K562 (cell line): ENCODE data around the gene GPR137C. TPM values are rescaled to one million over a fixed set of nuclear protein-coding genes. Genes with fewer than 3 reads are reported as not detected.

Experiments
- ATAC-seq: fragments of 200-7000 bp; cut with Tn5 transposase; 3 replicates; pipeline ENCODE4 v1.9.1; 2020; ENCODE audit warnings: moderate library complexity
- BruUV-seq: library from RNA; stranded (reverse); fragments of 400-500 nt; replicated peaks from 2 replicates; lab custom pipeline; 2021; lab: Mats Ljungman, UMichigan
- CTCF ChIA-PET: fragments of 300-600 bp; formaldehyde crosslinking; extraction: SDS; loops from one replicate; lab custom pipeline; 2021; ENCODE audit warnings: low intra/inter-chr PET ratio; lab: Yijun Ruan, JAX
- POLR2A ChIA-PET: fragments of 300-600, 350-650 bp; sonication (Branson Sonifier 250); formaldehyde crosslinking; extraction: SDS; loops from one replicate; lab custom pipeline; 2021; ENCODE audit warnings: antibody characterized with exemption, inconsistent platforms; lab: Yijun Ruan, JAX
- DNase-seq, 4 experiments: peaks; one replicate each; pipeline versions ENCODE4 v3.0.0 to v3.0.0-alpha.2; 2011 to 2018; ENCODE audit warnings: low spot score in 3 of 4, mixed read lengths in 3 of 4; ENCODE audit errors: extremely low read depth in 1 of 4
- FAIRE-seq: peaks from 2 replicates; lab custom pipeline; 2011; peaks lifted over from hg19 to GRCh38; lab: Jason Lieb, UNC
- H2AFZ ChIP-seq: 2 replicates; pipeline ENCODE4 v1.6.0; 2011; ENCODE audit warnings: low read depth, low read length, control low read depth, inconsistent platforms
- H3K27ac ChIP-seq: fragments of 200-600 bp; 3 replicates; pipeline ENCODE4 v1.8.0; 2011; ENCODE audit warnings: low read depth, mild to moderate bottlenecking, control low read depth, inconsistent platforms, low read length, moderate library complexity, mixed read lengths; ENCODE audit errors: extremely low read depth
- H3K27me3 ChIP-seq, 2 experiments: fragments of 300-600 bp in 1 of 2; 2 replicates in 1 of 2; 3 replicates in 1 of 2; pipeline versions ENCODE4 v1.6.0 to v1.8.0; 2011; ENCODE audit warnings: inconsistent platforms in 2 of 2, low read length in 2 of 2, mild to moderate bottlenecking in 1 of 2, mixed read lengths in 1 of 2, moderate library complexity in 1 of 2; ENCODE audit not compliant: control insufficient read depth in 2 of 2, insufficient read depth in 2 of 2
- H3K36me3 ChIP-seq: fragments of 300-600 bp; 3 replicates; pipeline ENCODE4 v1.8.0; 2011; ENCODE audit warnings: mild to moderate bottlenecking, low read length, inconsistent platforms; ENCODE audit not compliant: control insufficient read depth, insufficient read depth
- H3K4me1 ChIP-seq, 2 experiments: fragments of 200-600 bp in 1 of 2; replicated peaks in 1 of 2; 2 replicates in 1 of 2; 3 replicates in 1 of 2; pipeline versions ENCODE4 v1.5.1 to v1.8.0; 2011; ENCODE audit warnings: inconsistent platforms in 2 of 2, low read length in 2 of 2, mild to moderate bottlenecking in 1 of 2, mixed read lengths in 1 of 2, moderate library complexity in 1 of 2; ENCODE audit not compliant: control insufficient read depth in 2 of 2, insufficient read depth in 2 of 2
- H3K4me2 ChIP-seq: 2 replicates; pipeline ENCODE4 v1.6.1; 2011; ENCODE audit warnings: low read length, control low read depth, inconsistent platforms, mixed read lengths; ENCODE audit not compliant: insufficient read depth
- H3K4me3 ChIP-seq: fragments of 200-600 bp; sonication (generic), shearing (Covaris generic); 2 replicates; pipeline ENCODE4 v1.5.1; 2016; ENCODE audit warnings: control low read depth, inconsistent platforms
- H3K79me2 ChIP-seq: fragments of 200-600 bp; 3 replicates; pipeline ENCODE4 v1.8.0; 2011; ENCODE audit warnings: low read length, inconsistent platforms; ENCODE audit not compliant: control insufficient read depth, insufficient read depth
- H3K9ac ChIP-seq, 2 experiments: 2 replicates each; pipeline versions ENCODE4 v1.6.0 to v1.6.1; 2011; ENCODE audit warnings: low read depth in 2 of 2, low read length in 2 of 2, control low read depth in 1 of 2, inconsistent platforms in 1 of 2, mild to moderate bottlenecking in 1 of 2, mixed read lengths in 1 of 2; ENCODE audit not compliant: insufficient read depth in 1 of 2
- H3K9me1 ChIP-seq: one replicate; pipeline ENCODE4 v1.6.0; 2011; ENCODE audit warnings: inconsistent platforms, mild to moderate bottlenecking, low read length, moderate library complexity; ENCODE audit not compliant: control insufficient read depth, insufficient read depth
- H3K9me3 ChIP-seq: replicated peaks from 2 replicates; pipeline ENCODE4 v1.5.1; 2011; ENCODE audit warnings: low read depth, low read length, inconsistent platforms; ENCODE audit not compliant: control insufficient read depth, insufficient read depth
- H4K20me1 ChIP-seq: replicated peaks from 2 replicates; pipeline ENCODE4 v1.6.1; 2011; ENCODE audit warnings: low read length, inconsistent platforms, mixed read lengths; ENCODE audit not compliant: control insufficient read depth, insufficient read depth
- C11orf30 ChIP-seq: fragments of 450-650 bp; IDR thresholded peaks from 2 replicates; pipeline ENCODE4 v1.6.1; 2016; ENCODE audit warnings: low read depth, mild to moderate bottlenecking
- MAFF ChIP-seq: IDR thresholded peaks from 2 replicates; pipeline ENCODE4 v1.6.1; 2012; ENCODE audit warnings: low read length, improper control_type of control experiment
- MAFG ChIP-seq: fragments of 450-650 bp; conservative IDR thresholded peaks from 2 replicates; pipeline ENCODE4 v1.6.1; 2016; ENCODE audit warnings: missing genetic modification characterization, missing compliant biosample characterization
- MAFK ChIP-seq: IDR thresholded peaks from 2 replicates; pipeline ENCODE4 v1.6.1; 2011; ENCODE audit warnings: low read length, improper control_type of control experiment
- NELFE ChIP-seq: IDR thresholded peaks from 2 replicates; pipeline ENCODE4 v1.6.1; 2011; ENCODE audit warnings: mild to moderate bottlenecking; ENCODE audit not compliant: insufficient read depth, insufficient read length
- NFYB ChIP-seq: IDR thresholded peaks from 2 replicates; pipeline ENCODE4 v1.6.1; 2011; ENCODE audit warnings: mild to moderate bottlenecking, moderate library complexity; ENCODE audit not compliant: insufficient read length; ENCODE audit errors: extremely low read depth
- ZBTB8A ChIP-seq: fragments of 450-650 bp; IDR thresholded peaks from 2 replicates; pipeline ENCODE4 v1.6.1; 2018; ENCODE audit warnings: mild to moderate bottlenecking, moderate library complexity; ENCODE audit not compliant: partially characterized antibody
- ZNF316 ChIP-seq: fragments of 450-650 bp; IDR thresholded peaks from 2 replicates; pipeline ENCODE4 v1.6.1; 2016
- WGBS: fragments of 100-300 bp; shearing (Covaris generic); methylation state at CpG from one replicate; pipeline ENCODE4 v1.1.6; 2016; ENCODE audit warnings: low coverage, mixed read lengths; ENCODE audit not compliant: insufficient coverage; ENCODE audit errors: missing lambda C conversion rate; 5-methylcytosine and 5-hydroxymethylcytosine counted together
- in situ Hi-C: fragments of 300-500 bp; cut with MboI; formaldehyde crosslinking; loops from 4 replicates; pipeline ENCODE4 v1.15.0; 2018; ENCODE audit warnings: inconsistent platforms, mixed read lengths
- intact Hi-C: fragments of 100-400 bp; cut with micrococcal nuclease; formaldehyde crosslinking; loops from 2 replicates; pipeline ENCODE4 v1.14.2; 2022
- polyA plus RNA-seq, 8 experiments: library from polyadenylated mRNA; depleted of rRNA in 4 of 8; stranded (reverse) in 5 of 8; unstranded in 3 of 8; fragments of >200 nt; fragmentation: Nextera tagmentation in 2 of 8; fragmentation: Illumina TruSeq in 1 of 8; extraction: Ambion mirVana in 2 of 8; extraction: Trizol in 1 of 8; gene quantifications; 2 replicates each; pipeline versions ENCODE4 v1.2.1 to v1.2.3, GENCODE V29; 2011 to 2014; ENCODE audit warnings: inconsistent platforms in 1 of 8, missing spikeins in 1 of 8
- total RNA-seq, 7 experiments: library from RNA; depleted of rRNA in 6 of 7; stranded (reverse); fragments of >200 nt in 6 of 7; fragmentation: Illumina TruSeq in 2 of 7; extraction: Trizol in 2 of 7; gene quantifications; 2 replicates each; pipeline versions ENCODE4 v1.2.1 to v1.2.3, GENCODE V29; 2011 to 2021; ENCODE audit warnings: low replicate concordance in 1 of 7

GPR137C gene
- total and polyA plus RNA-seq, 9 of the 15 experiments (the other 6 are each of a cell fraction or from before 2014, with no cell fraction given) = 0.03 to 0.31 (median 0.06) TPM; not detected in 4

GRCh38 chr14:52598568-52598967, 45.9 kb downstream of the GPR137C start:
- no peaks in the 10 kb centered on the region for H3K36me3 ChIP-seq
- no peak for DNase-seq
- H3K4me1 ChIP-seq = no peaks in the 10 kb centered on the region
- no TSS peak for BruUV-seq
- no peak overlapping the region for H3K27ac ChIP-seq
- peaks cover 0 to 8% of the 10 kb centered on the region in 2 experiments; a peak in 1 of 5 replicates for H3K27me3 ChIP-seq
- no peak overlapping the region for H3K4me3 ChIP-seq
- TF ChIP-seq MAFG (tag) (peak; percentile 63), ZNF316 (peak; percentile 85), NELFE (no peak), C11orf30 (peak; percentile 69; the same call in 1 of the 2 replicates), NFYB (no peak), ZBTB8A (no peak), MAFK (peak; percentile 83), MAFF (peak; percentile 83)
- no peak overlapping the region for H3K4me2 ChIP-seq
- H2AFZ ChIP-seq = no peak overlapping the region
- no peak overlapping the region for H3K9ac ChIP-seq
- POLR2A ChIA-PET = interaction anchor here (0.6 to 1.7 kb wide), 2 partner anchors 9 to 566 kb away, joined by 3 read pairs; no protein-coding TSS in a partner anchor
- in situ Hi-C loops (no loop called here), intact Hi-C loops (no loop called here)
- no peaks in the 10 kb centered on the region for H3K79me2 ChIP-seq
- no peaks in the 10 kb centered on the region for H4K20me1 ChIP-seq
- no peaks in the 10 kb centered on the region for H3K9me3 ChIP-seq
- FAIRE-seq = no peak
- CTCF ChIA-PET = no interaction called here
- WGBS = 0% methylated on average over 1 of the region's 1 CpG
- no peak for ATAC-seq
- H3K9me1 ChIP-seq = no peaks in the 10 kb centered on the region
